Endodermal cell (in vitro differentiated cells): ENCODE results near the gene CMIP. TPM values are rescaled to one million over a fixed set of nuclear protein-coding genes. Genes with fewer than 3 reads are reported as not detected.

Source experiments
- DNase-seq: peaks from one replicate; pipeline ENCODE4 v3.0.0-alpha.2; 2017
- H3K27ac ChIP-seq: 2 replicates; pipeline ENCODE4 v1.5.1; 2013; ENCODE audit warnings: mild to moderate bottlenecking, low read depth, low read length, moderate library complexity
- H3K27me3 ChIP-seq: 2 replicates; pipeline ENCODE4 v1.6.1; 2013; ENCODE audit warnings: mild to moderate bottlenecking, low read length, moderate library complexity; ENCODE audit not compliant: insufficient read depth, control insufficient read depth, poor library complexity, severe bottlenecking
- H3K36me3 ChIP-seq: 2 replicates; pipeline ENCODE4 v1.7.0; 2013; ENCODE audit warnings: mild to moderate bottlenecking, low read length, moderate library complexity; ENCODE audit not compliant: control insufficient read depth, insufficient read depth
- H3K4me1 ChIP-seq: one replicate; pipeline ENCODE4 v1.7.0; 2013; ENCODE audit warnings: low read length; ENCODE audit not compliant: control insufficient read depth, insufficient read depth
- H3K4me3 ChIP-seq: 2 replicates; pipeline ENCODE4 v1.5.1; 2013; ENCODE audit warnings: mild to moderate bottlenecking, low read length, moderate library complexity
- H3K9ac ChIP-seq: 2 replicates; pipeline ENCODE4 v1.6.1; 2013; ENCODE audit warnings: mild to moderate bottlenecking, low read length, moderate library complexity; ENCODE audit not compliant: poor library complexity, severe bottlenecking; ENCODE audit errors: extremely low read depth
- H3K9me3 ChIP-seq: 2 replicates; pipeline ENCODE4 v1.6.1; 2013; ENCODE audit warnings: mild to moderate bottlenecking, low read length, moderate library complexity; ENCODE audit not compliant: control insufficient read depth
- H3K27ac Mint-ChIP-seq: 2 replicates; pipeline ENCODE4 v1.8.0; 2020; ENCODE audit warnings: mixed read lengths
- H3K27me3 Mint-ChIP-seq: 2 replicates; pipeline ENCODE4 v1.8.0; 2021; ENCODE audit warnings: mild to moderate bottlenecking, mixed read lengths; ENCODE audit not compliant: insufficient read depth
- H3K36me3 Mint-ChIP-seq: 2 replicates; pipeline ENCODE4 v1.8.0; 2020; ENCODE audit warnings: low read depth, mixed read lengths
- H3K4me1 Mint-ChIP-seq: 2 replicates; pipeline ENCODE4 v1.8.0; 2020; ENCODE audit warnings: mixed read lengths
- H3K4me3 Mint-ChIP-seq: 2 replicates; pipeline ENCODE4 v1.8.0; 2020; ENCODE audit warnings: mild to moderate bottlenecking, moderate library complexity, mixed read lengths
- H3K9me3 Mint-ChIP-seq: 2 replicates; pipeline ENCODE4 v1.8.0; 2020; ENCODE audit warnings: mild to moderate bottlenecking, mixed read lengths
- WGBS, 2 experiments: methylation state at CpG; one replicate each; pipeline versions ENCODE4 v1.1.5 to v1.1.7; 2013; ENCODE audit warnings: missing lambda C conversion rate in 2 of 2, mixed read lengths in 1 of 2; ENCODE audit not compliant: insufficient coverage in 1 of 2, insufficient read length in 1 of 2; 5-methylcytosine and 5-hydroxymethylcytosine counted together
- total RNA-seq, 2 donors: library from RNA; stranded (reverse); fragmentation: NEBNext Ultra II Directional in 1 of 2; extraction: Animal tissue kit (Norgen Biotek cat#: 25700) in 1 of 2; gene quantifications; 2 replicates in 1 of 2; 3 replicates in 1 of 2; pipeline ENCODE4 v1.2.1, GENCODE V29; 2021
- TF ChIP-seq, protein P1 (sequence below): fragments of 200-600 bp; sonication (generic); conservative IDR thresholded peaks from 2 replicates; pipeline ENCODE4 v1.5.0; 2021; ENCODE audit warnings: antibody characterized with exemption, mild to moderate bottlenecking

CMIP gene
- total RNA-seq, 2 donors from 2014 or later, result 64.0 to 64.7 TPM

DNA sequence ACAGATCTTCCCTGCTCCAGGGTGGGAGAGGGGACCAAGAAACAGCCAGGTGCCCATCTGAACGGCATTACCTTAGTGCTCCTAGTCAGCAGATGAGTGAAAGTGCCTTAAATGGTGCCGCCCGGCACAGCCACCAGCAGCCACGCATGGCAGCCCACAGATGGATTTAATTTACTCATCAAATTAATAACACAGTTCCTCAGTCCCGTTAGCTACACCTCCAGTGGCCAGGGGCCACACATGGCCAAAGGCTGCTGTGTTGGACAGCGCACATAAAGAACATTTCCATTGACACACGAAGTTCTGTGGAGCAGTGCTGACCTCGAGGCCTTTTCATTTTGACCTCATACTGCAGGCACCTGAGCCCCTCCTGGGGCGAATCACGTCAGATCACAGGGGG is 166.3 kb downstream of the CMIP start:
- no peak overlapping the region for H3K9ac ChIP-seq
- H3K27me3 ChIP-seq, result no peaks in the 10 kb centered on the region
- DNase-seq, result no peak
- H3K27ac ChIP-seq, result peak overlapping the region; percentile 21
- Mint-ChIP-seq H3K27ac (no peak overlapping the region), H3K4me1 (peaks cover 22% of the 10 kb centered on the region), H3K36me3 (peaks cover 23% of the 10 kb centered on the region), H3K9me3 (no peaks in the 10 kb centered on the region), H3K4me3 (no peak overlapping the region), H3K27me3 (no peaks in the 10 kb centered on the region)
- TF ChIP-seq, protein P1, sequence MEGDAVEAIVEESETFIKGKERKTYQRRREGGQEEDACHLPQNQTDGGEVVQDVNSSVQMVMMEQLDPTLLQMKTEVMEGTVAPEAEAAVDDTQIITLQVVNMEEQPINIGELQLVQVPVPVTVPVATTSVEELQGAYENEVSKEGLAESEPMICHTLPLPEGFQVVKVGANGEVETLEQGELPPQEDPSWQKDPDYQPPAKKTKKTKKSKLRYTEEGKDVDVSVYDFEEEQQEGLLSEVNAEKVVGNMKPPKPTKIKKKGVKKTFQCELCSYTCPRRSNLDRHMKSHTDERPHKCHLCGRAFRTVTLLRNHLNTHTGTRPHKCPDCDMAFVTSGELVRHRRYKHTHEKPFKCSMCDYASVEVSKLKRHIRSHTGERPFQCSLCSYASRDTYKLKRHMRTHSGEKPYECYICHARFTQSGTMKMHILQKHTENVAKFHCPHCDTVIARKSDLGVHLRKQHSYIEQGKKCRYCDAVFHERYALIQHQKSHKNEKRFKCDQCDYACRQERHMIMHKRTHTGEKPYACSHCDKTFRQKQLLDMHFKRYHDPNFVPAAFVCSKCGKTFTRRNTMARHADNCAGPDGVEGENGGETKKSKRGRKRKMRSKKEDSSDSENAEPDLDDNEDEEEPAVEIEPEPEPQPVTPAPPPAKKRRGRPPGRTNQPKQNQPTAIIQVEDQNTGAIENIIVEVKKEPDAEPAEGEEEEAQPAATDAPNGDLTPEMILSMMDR, result no peak
- H3K4me3 ChIP-seq, result no peak overlapping the region
- H3K4me1 ChIP-seq, result peaks cover 16% of the 10 kb centered on the region
- H3K9me3 ChIP-seq, result no peaks in the 10 kb centered on the region
- 93 to 100% methylated on average over 6 to 10 of the region's 10 CpGs for WGBS, 2 experiments
- H3K36me3 ChIP-seq, result peaks cover 11% of the 10 kb centered on the region

GRCh38 chr16:81611721-81612120 is 167.1 kb downstream of the CMIP start:
- H3K4me1 ChIP-seq, result peaks cover 16% of the 10 kb centered on the region
- DNase-seq, result no peak
- peaks cover 27% of the 10 kb centered on the region for H3K4me1 Mint-ChIP-seq
- no peaks in the 10 kb centered on the region for H3K27me3 ChIP-seq
- H3K27ac ChIP-seq, result no peak overlapping the region
- TF ChIP-seq, protein P1, result no peak
- H3K36me3 Mint-ChIP-seq, result peaks cover 23% of the 10 kb centered on the region
- no peaks in the 10 kb centered on the region for H3K9me3 ChIP-seq
- 92 to 96% methylated on average over 6 of the region's 6 CpGs for WGBS, 2 experiments
- H3K36me3 ChIP-seq, result peaks cover 11% of the 10 kb centered on the region
- H3K9me3 Mint-ChIP-seq, result no peaks in the 10 kb centered on the region
- H3K27me3 Mint-ChIP-seq, result no peaks in the 10 kb centered on the region
- H3K9ac ChIP-seq, result no peak overlapping the region
- H3K4me3 Mint-ChIP-seq, result no peak overlapping the region
- peak overlapping the region; percentile 83 for H3K27ac Mint-ChIP-seq
- no peak overlapping the region for H3K4me3 ChIP-seq

DNA sequence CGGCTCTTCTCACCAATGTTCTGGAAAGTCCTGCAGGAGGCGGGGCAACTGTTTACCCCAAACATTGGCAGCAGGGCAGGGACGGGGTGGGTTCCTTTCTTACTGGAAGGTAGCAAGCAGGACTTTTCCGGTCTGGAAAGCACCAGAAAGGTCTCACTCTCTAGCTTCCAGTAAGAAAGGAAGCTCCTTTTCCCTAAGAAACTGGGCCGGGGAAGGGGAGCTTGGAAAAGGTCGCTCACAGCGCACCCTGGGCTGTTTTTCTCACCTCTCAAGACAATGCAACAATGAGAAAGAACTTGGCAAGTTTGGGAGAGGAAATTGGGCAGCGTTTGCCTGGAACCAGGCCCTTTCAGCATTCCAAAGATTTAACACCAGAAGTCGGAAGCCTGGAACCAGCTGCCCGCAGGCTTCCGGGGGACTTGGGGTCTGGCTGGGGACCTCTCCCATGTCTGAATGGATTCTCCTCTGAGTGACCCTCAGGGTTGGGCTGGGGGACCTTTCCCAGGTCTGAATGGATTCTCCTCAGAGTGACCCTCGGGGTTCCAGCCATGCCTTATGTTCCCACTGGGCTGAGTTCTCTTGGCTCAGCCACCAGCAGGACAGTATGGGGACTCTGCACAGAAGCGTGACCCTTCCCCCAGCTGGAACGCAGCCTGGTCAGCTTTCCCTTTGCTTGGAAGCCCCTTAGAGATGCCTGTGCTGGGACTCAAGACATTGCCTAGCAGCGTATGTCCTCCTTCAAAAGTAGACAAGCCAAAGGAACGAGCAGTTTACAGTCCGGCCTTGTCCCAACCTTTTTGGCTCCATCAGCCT is 167.9 kb downstream of the CMIP start:
- H3K4me3 Mint-ChIP-seq, result no peak overlapping the region
- peak; percentile 66 for DNase-seq
- Histone ChIP-seq H3K9me3 (peaks cover 1% of the 10 kb centered on the region), H3K27ac (peak overlapping the region; percentile 34), H3K27me3 (no peaks in the 10 kb centered on the region), H3K36me3 (peaks cover 13% of the 10 kb centered on the region), H3K4me1 (peaks cover 17% of the 10 kb centered on the region), H3K4me3 (no peak overlapping the region), H3K9ac (peak overlapping the region; percentile 3)
- TF ChIP-seq, protein P1, result no peak
- H3K36me3 Mint-ChIP-seq, result peaks cover 21% of the 10 kb centered on the region
- WGBS, 2 experiments, result 82 to 87% methylated on average over 14 to 17 of the region's 17 CpGs
- H3K9me3 Mint-ChIP-seq, result no peaks in the 10 kb centered on the region
- H3K4me1 Mint-ChIP-seq, result peaks cover 31% of the 10 kb centered on the region
- H3K27me3 Mint-ChIP-seq, result no peaks in the 10 kb centered on the region
- peak overlapping the region; percentile 83 for H3K27ac Mint-ChIP-seq
